Nephron (organoid): Measurements from ENCODE around the gene RNF144A.
A peak's percentile ranks its signal among the peaks of the same experiment; 100 is the strongest.

Source experiments
- H3K27ac Mint-ChIP-seq, 3 experiments: 2 replicates each; pipeline ENCODE4 v1.8.0; 2020; ENCODE audit warnings: mixed read lengths in 3 of 3, mild to moderate bottlenecking in 2 of 3, moderate library complexity in 1 of 3
- H3K27me3 Mint-ChIP-seq: 2 replicates; pipeline ENCODE4 v1.8.0; 2021; ENCODE audit warnings: low read depth, mild to moderate bottlenecking, moderate library complexity, mixed read lengths
- H3K36me3 Mint-ChIP-seq: 2 replicates; pipeline ENCODE4 v1.8.0; 2020; ENCODE audit warnings: low read depth, mixed read lengths
- H3K4me1 Mint-ChIP-seq: 2 replicates; pipeline ENCODE4 v1.8.0; 2020; ENCODE audit warnings: mixed read lengths
- H3K4me3 Mint-ChIP-seq, 3 experiments: 2 replicates each; pipeline ENCODE4 v1.8.0; 2020; ENCODE audit warnings: mild to moderate bottlenecking in 3 of 3, mixed read lengths in 3 of 3, moderate library complexity in 2 of 3
- H3K9me3 Mint-ChIP-seq: 2 replicates; pipeline ENCODE4 v1.8.0; 2020; ENCODE audit warnings: mixed read lengths
- CTCF ChIP-seq, 3 experiments: fragments of 200-600 bp; sonication (generic); IDR thresholded peaks; one replicate each; pipeline ENCODE4 v1.5.0; 2021; ENCODE audit warnings: antibody characterized with exemption in 3 of 3; ENCODE audit not compliant: unreplicated experiment in 3 of 3

The RNF144A gene

DNA sequence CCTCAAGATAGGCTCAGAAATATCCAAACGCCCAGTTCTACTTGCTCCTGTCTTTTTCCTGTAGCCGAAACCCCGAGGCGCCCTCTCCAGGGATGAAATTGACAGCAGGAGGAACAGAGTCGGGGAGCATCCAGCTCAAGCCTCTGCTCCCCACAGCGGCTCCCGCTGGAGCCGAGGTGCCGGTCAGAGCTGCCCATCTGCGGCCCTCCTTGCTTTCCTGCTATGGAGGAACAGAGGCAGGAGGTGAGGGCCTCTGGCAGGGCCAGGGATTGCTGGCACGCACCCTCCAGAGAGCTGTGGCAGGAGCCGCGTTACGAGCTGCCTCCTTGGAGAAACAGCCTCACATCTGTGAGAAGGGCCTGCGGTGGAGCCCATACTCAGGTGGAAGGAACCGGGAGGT lies 172.1 kb downstream of the RNF144A start:
- Mint-ChIP-seq H3K9me3 (peaks cover 4% of the 10 kb centered on the region), H3K27me3 (no peaks in the 10 kb centered on the region), H3K4me3 (no peak overlapping the region), H3K36me3 (peaks cover under 1% of the 10 kb centered on the region), H3K27ac (no peak overlapping the region), H3K4me1 (peaks cover 12% of the 10 kb centered on the region)
- TF ChIP-seq CTCF (IDR thresholded peaks at IDR 0.05; ENCODE audit: unreplicated experiment in 3 of 3), result no peak

DNA sequence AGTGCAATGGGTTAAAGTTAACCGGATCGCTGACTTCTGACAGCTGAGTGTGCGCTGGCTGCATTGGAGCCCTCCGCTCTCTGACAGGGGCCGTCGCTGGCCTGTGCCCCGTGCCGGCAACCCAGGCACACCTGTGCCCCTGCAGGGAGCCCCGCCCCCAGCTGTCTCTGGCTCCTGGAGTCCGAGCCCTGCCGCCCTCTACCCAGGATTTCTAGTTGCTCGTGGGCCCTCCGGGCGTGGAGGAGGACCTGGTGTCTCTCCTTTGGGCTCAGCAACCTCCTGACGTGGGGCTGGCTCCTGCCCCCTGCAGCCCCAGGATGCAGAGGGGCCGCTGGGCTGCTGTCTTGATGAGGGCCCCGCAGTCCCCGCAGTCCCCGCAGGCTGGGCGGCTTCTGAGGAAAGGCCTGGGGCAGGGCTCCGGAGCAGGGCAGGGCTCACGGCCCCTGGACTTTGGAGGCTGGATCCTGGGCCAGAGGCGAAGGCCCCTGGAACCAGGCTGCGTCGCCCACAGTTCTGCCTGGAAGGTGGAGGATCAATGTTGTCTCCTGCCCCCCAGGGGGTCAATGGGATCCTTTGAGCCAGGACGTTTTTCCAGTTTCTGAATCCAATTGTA lies 172.8 kb downstream of the RNF144A start:
- no peak for TF ChIP-seq CTCF (IDR thresholded peaks at IDR 0.05; ENCODE audit: unreplicated experiment in 3 of 3)
- no peak overlapping the region for H3K4me3 Mint-ChIP-seq
- H3K27ac Mint-ChIP-seq, result no peak overlapping the region
- peaks cover 19% of the 10 kb centered on the region for H3K4me1 Mint-ChIP-seq
- H3K9me3 Mint-ChIP-seq, result peaks cover 3% of the 10 kb centered on the region
- no peaks in the 10 kb centered on the region for H3K36me3 Mint-ChIP-seq
- no peaks in the 10 kb centered on the region for H3K27me3 Mint-ChIP-seq

GRCh38 chr2:7093376-7093775 lies 176.2 kb downstream of the RNF144A start:
- Mint-ChIP-seq H3K27me3 (no peaks in the 10 kb centered on the region), H3K4me1 (peaks cover 29% of the 10 kb centered on the region), H3K27ac (peak overlapping the region in 2 of 3 experiments; percentile 27 to 28)

More at GRCh38 chr2:7093376-7093775, 176.2 kb downstream of the RNF144A start:
- H3K36me3 Mint-ChIP-seq, result no peaks in the 10 kb centered on the region
- H3K9me3 Mint-ChIP-seq, result no peaks in the 10 kb centered on the region
- H3K4me3 Mint-ChIP-seq, result no peak overlapping the region
- no peak for TF ChIP-seq CTCF (IDR thresholded peaks at IDR 0.05; ENCODE audit: unreplicated experiment in 3 of 3)
